Forelimb muscle (tissue), 1 donor: ENCODE data around the gene SULT4A1. TPM values are rescaled to one million over a fixed set of nuclear protein-coding genes. Genes with fewer than 3 reads are reported as not detected.
A peak's percentile ranks its signal among the peaks of the same experiment; 100 is the strongest.
"Not testable (repeated sequence)": the region's sequence is repeated elsewhere in the genome, so short reads cannot be mapped to it uniquely, and the experiment has no call there.

Experiments used
- DNase-seq: peaks from one replicate; pipeline ENCODE4 v3.0.0-alpha.2; 2013; ENCODE audit warnings: low read depth
- polyA plus RNA-seq: library from polyadenylated mRNA; unstranded; fragments of 120-200 nt; gene quantifications from one replicate; pipeline ENCODE4 v1.2.1, GENCODE V29; 2013; ENCODE audit not compliant: insufficient read length

Gene SULT4A1
- polyA plus RNA-seq, 1 donor: 2.5 TPM

DNA sequence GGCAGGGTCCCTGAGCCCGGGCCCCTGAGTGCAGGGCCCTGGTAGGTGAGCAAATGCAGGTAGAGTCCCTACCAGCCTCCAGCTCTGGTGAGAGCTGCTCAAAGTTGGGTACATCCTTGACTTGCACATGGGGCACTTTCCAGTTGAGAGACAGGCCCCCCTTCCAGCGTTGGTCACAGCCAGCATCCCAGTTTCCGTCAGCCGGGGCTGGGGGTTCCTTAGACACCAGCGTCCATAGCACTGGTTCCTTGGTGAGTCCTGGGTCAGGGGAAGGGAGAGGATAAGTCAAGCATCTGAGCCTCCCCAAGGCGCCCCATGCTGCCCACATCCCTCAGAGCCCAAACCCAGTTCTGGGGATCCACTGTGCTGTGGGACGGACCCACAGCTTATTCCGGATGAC, 23.9 kb upstream of the SULT4A1 start:
- no peak for DNase-seq

DNA sequence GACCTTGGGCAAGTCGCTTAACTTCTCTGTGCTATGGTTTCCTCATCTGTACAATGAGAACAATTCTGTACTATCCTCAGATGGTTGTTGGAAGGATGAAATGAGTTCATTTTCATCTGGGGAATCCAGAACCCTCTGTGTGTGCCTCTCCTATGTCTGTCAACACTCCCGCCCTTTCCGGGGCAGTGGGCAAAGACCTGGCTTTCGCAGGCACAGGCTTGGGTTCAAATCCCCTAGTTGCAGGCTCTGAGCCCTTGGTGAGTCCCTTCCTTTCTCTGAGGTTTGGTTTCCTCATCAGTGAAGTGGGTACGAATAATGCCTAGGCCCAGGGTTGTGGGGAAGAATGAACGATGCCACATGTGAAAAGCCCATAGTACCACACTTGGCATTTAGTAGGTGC, 23.5 kb upstream of the SULT4A1 start:
- DNase-seq: no peak

DNA sequence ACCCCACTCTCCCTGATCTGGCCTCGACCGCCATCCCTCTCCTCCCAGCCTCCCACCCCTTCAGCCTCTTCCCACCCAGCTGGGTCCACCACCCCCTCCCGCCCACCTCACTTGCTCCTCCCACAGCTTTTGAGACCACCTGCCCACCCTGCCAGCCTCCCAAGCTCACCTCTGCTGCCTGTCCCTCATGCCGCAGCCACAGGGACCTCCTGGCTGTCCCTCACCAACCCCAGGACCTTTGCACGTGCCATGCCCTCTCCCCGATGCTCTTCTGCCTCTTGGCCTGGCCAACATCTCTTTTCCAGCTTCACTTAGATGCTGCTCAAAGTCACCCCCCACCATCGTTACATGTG, 23.0 kb upstream of the SULT4A1 start:
- DNase-seq: no peak

DNA sequence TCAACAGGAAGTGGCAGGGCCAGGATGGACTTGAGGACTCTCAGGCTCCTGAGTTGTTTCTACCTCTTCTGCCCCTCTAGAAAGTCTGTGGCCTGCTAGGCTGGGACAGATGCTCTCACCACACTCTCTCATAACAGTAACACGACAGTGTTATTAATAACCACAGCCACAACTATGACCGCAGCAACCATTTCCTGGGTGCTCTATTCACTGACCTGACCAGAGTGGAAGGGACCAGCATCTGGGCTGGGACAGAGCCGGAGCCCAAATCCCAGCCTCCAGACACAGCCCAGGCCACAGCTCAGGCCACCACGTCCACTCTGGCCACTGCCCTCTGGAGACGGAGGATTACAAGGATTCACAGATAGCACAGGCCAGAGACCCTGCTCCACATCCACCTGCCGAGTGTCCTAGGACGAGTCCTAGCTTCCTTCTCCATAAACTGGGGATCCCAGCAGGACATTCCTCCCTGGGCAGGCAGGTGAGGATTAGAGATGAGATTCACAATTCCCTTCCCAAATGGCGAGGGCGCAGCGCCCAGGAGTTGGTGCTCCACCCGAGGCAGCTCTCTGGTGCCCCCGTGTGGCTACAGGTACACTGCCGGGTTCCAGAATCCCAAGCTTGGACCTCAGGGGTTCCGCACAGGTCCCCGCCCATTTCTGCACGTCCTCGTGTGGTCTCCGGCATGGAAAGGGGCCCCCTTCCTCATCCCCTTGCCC, 22.4 kb upstream of the SULT4A1 start:
- DNase-seq: no peak

DNA sequence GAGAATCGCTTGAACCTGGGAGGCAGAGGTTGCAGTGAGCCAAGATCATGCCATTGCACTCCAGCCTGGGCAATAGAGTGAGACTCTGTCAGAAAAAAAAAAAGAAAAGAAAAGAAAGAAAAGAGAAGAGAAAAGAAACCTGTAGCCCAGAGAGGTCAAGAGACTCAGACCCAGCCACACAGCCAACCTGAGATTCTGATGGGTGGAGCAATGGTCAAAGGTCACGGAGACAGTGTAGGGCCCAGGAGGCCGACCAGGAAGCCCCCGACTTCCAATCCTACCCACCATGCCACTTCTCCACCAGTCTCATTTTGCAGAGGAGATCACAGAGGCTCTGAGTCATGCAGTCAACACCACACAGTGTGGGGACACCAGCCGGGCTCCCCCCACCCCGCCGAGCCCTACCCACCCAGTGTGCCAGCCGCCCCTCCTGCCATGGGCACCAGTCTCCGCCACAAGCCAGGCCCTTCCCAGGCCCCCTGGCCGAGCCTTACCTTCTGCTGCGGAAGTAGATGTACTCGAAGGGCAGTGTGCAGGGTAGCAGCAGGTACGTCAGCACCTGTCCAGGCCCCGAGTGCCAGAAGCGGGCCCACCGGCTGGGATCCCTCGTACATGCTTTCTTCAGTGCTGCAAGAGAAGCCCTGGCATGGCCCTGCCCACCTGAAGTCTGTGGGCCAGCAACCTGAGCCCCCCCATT, 21.6 kb upstream of the SULT4A1 start:
- no peak for DNase-seq

GRCh38 chr22:43883012-43883661, 20.8 kb upstream of the SULT4A1 start:
- no peak for DNase-seq

- no peak for DNase-seq
Observed at GRCh38 chr22:43882122-43882767, 19.9 kb upstream of the SULT4A1 start.

DNA sequence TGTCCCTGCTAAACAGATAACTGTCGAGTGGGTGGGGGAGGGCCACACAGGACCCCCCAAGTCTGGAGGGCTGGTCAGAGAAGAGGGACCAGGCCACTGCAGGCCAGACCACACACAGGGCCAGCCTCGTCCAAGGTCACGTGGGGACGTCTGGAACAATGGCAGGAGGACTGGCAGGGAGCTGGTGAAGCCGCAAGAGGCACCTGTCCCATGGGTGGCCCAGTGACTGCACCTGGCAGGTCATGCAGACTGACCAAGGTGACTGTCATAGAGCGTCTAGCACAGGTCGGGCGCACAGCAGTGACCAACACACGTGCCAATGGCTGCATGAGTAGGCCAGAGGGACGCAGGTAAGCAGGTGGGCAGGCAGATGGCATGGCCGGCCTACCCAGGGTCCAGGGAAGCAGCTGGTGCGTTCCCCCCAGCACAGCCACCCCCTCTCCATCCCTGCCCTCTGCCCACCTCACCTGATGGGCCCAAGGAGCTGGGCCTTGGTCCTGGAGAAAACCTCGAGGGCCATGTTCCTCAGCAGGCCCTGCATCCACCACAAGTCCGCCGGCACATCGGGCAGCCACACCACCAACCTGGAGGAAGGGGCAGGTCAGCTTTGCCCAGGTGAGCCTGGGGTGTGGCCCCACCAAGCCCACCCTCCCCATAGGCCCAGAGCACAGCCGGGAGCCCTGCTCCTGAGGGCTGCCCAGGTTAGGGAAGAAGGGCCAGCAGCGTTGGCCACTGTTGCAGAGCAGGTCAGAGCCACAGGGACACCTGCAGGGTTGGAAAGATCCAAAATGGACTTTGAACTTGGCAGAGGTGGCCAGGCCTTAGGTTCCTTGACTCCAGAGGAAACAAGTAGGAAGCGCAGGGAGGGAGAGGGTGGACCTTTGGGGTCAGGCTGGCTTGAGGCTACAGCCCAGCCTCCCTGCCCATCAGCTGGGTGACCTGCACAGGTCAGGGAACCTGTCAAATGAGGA, 19.1 kb upstream of the SULT4A1 start:
- DNase-seq: no peak

GRCh38 chr22:43880541-43880991, 18.3 kb upstream of the SULT4A1 start:
- no peak for DNase-seq

GRCh38 chr22:43879901-43880540, 17.7 kb upstream of the SULT4A1 start:
- no peak for DNase-seq

- DNase-seq: no peak
Observed at GRCh38 chr22:43878831-43879550, 16.7 kb upstream of the SULT4A1 start.

- DNase-seq: no peak
Observed at GRCh38 chr22:43878079-43878795, 15.9 kb upstream of the SULT4A1 start.

GRCh38 chr22:43876866-43877509, 14.7 kb upstream of the SULT4A1 start:
- DNase-seq: no peak

DNA sequence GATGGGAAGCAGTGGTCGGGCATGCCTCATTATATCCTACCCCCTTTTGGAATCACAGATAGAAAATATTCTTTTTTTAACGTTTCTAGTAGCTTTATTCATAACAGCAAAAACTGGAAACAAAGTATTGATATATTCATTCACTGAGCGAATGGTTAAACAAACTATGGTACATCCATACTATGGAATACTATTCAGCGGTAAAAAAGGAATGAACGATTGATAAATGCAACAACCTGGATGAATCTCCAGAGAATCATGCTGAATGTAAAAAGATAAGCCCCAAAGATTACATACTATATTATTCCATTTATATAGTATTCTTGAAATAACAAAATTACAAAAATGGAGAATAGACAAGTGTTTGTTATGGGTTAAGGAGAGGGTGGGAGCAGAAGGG, 7.5 kb upstream of the SULT4A1 start:
- DNase-seq: no peak

- not testable (repeated sequence) for DNase-seq
Observed at GRCh38 chr22:43869001-43869400, 6.7 kb upstream of the SULT4A1 start.

DNA sequence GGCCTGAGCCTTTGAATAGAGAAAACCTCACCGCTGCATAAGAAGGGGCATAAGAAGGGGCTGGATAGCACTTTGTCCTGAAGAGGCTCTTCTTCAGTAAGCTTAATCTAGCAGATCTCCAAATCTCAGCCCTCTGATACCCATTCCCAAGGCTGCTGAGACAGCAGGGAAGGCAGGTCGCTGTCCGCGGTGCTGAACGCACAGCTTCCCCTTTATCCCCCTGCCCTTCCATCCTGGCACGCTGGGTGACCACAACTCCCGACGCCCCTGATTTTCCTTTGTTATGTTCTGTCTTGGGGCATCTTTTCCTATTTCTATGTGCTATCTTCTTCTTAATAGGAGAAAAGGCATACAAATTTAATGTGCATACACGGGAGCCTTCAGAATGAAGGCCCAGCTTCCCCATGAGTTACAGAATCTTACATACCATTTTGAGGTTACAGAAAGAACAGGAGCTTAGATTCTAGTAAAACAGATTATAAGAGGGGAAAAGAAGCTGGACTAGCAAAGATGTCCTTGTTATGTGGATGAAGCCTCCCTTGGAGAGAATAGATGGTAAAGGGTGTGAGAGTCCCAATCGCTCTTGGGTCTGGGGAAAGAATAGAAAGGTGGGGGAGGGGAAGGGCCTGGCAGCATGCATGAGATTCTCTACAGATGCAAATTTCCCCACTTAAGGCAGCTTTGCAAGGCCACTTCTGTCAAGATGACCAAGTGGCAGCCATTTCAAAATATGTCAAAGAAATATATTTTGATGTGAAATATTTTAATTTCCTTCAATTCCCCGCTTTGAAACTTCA, 5.7 kb upstream of the SULT4A1 start:
- peak; percentile 53 for DNase-seq

DNA sequence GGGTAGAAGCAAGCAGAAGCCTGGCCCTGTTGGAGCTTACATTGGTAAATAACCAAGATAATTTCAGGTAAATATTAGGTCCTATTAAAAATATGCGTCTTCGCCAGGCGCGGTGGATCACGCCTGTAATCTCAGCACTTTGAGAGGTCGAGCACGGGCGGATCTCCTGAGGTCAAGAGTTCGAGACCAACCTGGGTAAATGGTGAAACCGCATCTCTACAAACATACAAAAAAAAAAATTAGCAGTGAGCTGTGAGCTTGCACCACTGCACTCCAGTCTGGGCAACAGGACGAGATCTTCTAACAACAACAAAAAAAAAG, 529 bp upstream of the SULT4A1 start:
- no peak for DNase-seq

GRCh38 chr22:43861529-43861928, 784 bp downstream of the SULT4A1 start:
- DNase-seq: no peak
